K562 treated with DMSO at 1 percent for 4 hours (cell line): ENCODE results near the gene C1orf122. TPM values are rescaled to one million over a fixed set of nuclear protein-coding genes. Genes with fewer than 3 reads are reported as not detected.

Source experiments
- total RNA-seq: library from RNA; unstranded; fragments of 300-600 nt; gene quantifications from 2 replicates; pipeline ENCODE4 v1.2.3, GENCODE V29; 2022; ENCODE audit not compliant: insufficient read depth

C1orf122 gene
- 82.4 and 87.8 TPM in 2 replicates for total RNA-seq

DNA sequence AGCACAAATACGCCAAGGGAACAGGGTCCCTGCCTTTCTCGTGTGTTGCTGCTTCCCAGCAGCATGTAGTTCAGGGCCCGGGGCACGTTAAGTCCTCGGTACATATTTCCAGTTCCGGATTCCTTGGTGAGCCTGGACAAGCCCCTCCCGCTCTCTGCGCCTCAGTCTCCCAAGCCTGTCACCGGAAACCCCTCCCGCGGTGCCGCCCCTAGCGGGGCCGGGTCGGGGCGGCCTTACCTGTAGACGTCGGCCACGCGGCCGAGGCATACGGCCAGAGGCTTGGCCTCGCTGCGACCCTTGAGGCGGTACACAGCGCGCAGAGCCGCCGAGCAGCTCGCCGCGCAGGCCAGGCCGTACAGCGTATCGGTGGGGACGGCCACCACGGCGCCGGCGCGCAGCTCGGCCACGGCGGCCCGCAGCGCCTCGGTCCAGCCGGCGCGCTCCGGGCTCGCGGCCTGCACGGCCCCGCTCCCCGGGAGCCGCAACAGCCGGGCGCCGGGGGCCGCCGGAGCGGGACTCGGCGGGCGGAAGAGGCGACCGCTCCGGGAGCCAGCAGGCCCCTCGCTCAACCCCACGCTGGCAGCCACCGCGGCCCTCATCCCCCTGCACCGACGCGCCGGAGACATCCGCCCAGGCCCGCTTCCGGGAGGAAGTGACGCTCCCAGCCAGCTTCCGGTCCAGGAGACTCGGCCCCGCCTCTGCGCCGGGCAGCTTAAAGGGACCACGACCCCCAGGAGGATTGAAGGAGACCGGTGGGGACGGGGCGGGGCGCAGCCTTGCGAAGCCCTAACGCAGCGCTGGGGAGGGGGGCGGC is at the start of gene C1orf122, which contains the start of gene YRDC:
Gene C1orf122, plus strand, starts transcription at position 236 of the 814 bp plus-strand sequence. CDS start 615 bp downstream, outside the sequence.
Gene YRDC, minus strand, starts transcription at position 654 of the 814 bp plus-strand sequence. Its CDS starts 28 bp downstream, at position 626.

GRCh38 chr1:37764888-37765441 is 42.6 kb upstream of the C1orf122 start, which contains the start of gene EPHA10:
TSS of gene EPHA10 (minus strand) at chr1:37765120. CDS start at chr1:37765066, 54 bp downstream.

DNA sequence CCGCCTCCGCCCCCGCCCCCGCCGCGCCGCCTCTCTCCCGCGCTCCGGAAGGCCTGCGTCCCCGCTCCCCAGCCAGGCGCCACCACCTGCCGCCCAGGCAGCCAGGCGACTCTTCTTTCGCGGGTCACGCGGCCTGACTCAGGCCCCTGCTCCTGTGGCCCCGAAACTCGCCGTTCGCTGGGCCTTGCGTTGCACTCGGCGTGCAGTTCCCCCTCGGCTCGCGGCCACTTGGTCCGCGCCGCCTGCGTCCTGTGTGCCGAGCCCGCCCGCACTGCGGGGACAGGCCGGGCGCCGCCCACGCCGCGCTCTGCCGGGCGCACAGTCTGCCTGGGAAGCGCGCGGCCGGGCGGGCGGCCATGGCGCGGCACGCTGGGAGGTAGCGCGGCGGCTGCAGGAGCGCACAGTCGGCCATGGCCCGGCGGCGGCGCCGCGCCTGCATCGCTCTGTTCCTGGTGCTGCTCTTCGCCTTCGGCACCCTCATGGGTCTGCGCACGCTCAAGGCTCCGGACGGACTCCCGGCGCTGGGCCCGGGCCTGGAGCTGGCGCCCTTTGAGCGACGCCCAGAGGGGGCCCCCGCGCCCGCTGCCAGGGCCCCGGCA is 13.7 kb upstream of the C1orf122 start, which contains the start of gene MANEAL:
Gene MANEAL, plus strand, starts transcription at position 75 of the 599 bp plus-strand sequence. Its CDS starts 336 bp downstream, at position 411.

Other genes with a start within 250 kb of the C1orf122 start
- gene GNL2, start 211.9 kb upstream of the C1orf122 start, total RNA-seq = 80.0 and 87.8 TPM in 2 replicates
- gene RSPO1, start 172.9 kb upstream of the C1orf122 start, total RNA-seq = not detected in 2 replicates
- 61.6 and 73.4 TPM in 2 replicates for gene CDCA8, start 115.3 kb upstream of the C1orf122 start, total RNA-seq
- gene EPHA10, start 42.7 kb upstream of the C1orf122 start, total RNA-seq = not detected in 2 replicates
- not detected in 2 replicates for gene MANEAL, start 13.9 kb upstream of the C1orf122 start, total RNA-seq
- 53.4 and 53.5 TPM in 2 replicates for gene YRDC, start 418 bp downstream of the C1orf122 start, total RNA-seq
- 3.8 and 3.9 TPM in 2 replicates for gene MTF1, start 51.8 kb downstream of the C1orf122 start, total RNA-seq
- 15.9 and 18.8 TPM in 2 replicates for gene INPP5B, start 139.3 kb downstream of the C1orf122 start, total RNA-seq
- gene SF3A3, start 182.2 kb downstream of the C1orf122 start, total RNA-seq = 94.1 and 148 TPM in 2 replicates
- gene FHL3, start 197.7 kb downstream of the C1orf122 start, total RNA-seq = 64.1 and 89.4 TPM in 2 replicates
- gene UTP11, start 204.9 kb downstream of the C1orf122 start, total RNA-seq = 46.6 and 68.5 TPM in 2 replicates
- gene POU3F1, start 239.0 kb downstream of the C1orf122 start, total RNA-seq = not detected in 2 replicates